ENCODE results near the gene ABHD14A.

GRCh38 chr3:51964521-51964920 is 10.3 kb upstream of the ABHD14A start:
- TF ChIP-seq CTCF (IDR thresholded peaks at IDR 0.05): no peak
- no peak for TF ChIP-seq POLR2A (IDR thresholded peaks at IDR 0.05)
